Measurements from ENCODE around the gene HOXD4.

HOXD4 gene

DNA sequence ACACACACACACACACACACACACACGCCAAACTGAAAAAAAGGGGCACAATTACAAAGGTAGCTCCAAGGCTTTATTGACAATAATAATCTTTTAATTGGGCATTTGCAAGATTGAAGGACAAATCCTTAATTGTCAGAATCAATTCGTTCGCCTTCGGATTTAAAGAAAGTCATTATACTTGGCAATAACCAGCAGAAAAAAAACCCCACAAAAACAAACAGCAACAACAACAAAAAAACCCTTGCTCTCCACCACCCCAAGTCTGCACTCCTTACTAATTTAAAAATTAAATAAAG is 23.6 kb upstream of the HOXD4 start:
- DNase-seq = no peak

DNA sequence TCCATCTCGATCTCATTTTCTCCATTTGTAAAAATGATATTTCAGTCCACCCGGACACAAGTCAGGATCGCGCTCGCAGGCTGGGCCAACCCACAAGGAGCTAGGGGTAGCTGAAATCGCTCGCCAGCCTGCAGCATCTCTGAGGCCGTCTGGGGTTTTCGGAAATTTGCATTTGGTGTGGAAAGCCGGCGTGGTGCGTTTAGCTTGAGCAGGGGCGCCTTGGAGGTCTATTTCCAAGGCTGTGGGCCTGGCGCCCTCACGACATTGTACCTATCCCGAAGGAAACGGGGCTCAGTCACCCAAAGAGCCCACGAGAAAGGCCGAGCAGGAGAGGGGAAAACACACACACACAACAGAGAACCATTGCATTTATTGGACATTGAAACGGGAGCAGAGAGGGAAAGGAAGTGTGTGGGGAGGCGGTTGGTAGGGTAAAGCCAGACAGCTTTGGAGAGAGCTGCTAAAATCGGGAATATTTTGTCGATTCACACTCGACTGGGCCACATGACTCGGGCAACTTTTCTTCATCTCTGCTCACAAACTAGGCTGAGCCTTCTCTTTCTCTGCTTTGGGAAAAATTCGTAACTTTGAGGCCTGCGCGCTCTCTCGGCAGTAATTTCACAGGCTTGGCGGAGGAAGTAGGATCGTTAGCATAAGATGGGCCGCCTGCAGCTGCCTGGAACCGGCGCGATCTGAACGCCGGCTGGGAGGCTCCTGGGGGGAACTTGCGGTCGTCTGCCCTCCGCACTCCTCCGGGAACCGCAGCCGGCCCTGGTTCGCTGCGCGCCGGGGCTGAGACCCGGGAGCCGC is 23.0 kb upstream of the HOXD4 start:
- DNase-seq = no peak

- DNase-seq = no peak
Observed at GRCh38 chr2:176128982-176129796, 22.2 kb upstream of the HOXD4 start, which contains the start of gene HOXD8. TSS of gene HOXD8 (plus strand) at chr2:176129705. CDS start at chr2:176130367, 662 bp downstream.

GRCh38 chr2:176129813-176130146 is 21.6 kb upstream of the HOXD4 start:
- DNase-seq = no peak

GRCh38 chr2:176130147-176130956 is 21.0 kb upstream of the HOXD4 start:
- no peak for DNase-seq

GRCh38 chr2:176130957-176131847 is 20.1 kb upstream of the HOXD4 start:
- no peak for DNase-seq

DNA sequence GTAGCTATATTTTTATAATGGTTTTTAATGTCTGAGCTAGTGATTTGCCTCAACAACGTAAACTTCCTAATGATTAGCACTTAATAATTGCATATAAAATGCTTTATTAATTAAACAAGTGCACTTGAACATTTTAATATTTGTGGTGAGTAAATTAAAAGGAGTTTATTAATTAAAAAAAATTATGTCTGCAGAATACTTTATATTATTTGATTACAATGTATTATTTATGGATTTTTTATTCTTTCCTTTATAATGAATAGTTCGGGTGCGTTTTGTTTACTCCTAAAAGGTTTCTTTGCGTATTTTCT is 19.5 kb upstream of the HOXD4 start:
- no peak for DNase-seq

- no peak for DNase-seq
Observed at GRCh38 chr2:176132205-176133171, 18.9 kb upstream of the HOXD4 start.

GRCh38 chr2:176133389-176133788 is 18.0 kb upstream of the HOXD4 start:
- no peak for DNase-seq

- DNase-seq = no peak
Observed at GRCh38 chr2:176134035-176134434, 17.3 kb upstream of the HOXD4 start.

DNA sequence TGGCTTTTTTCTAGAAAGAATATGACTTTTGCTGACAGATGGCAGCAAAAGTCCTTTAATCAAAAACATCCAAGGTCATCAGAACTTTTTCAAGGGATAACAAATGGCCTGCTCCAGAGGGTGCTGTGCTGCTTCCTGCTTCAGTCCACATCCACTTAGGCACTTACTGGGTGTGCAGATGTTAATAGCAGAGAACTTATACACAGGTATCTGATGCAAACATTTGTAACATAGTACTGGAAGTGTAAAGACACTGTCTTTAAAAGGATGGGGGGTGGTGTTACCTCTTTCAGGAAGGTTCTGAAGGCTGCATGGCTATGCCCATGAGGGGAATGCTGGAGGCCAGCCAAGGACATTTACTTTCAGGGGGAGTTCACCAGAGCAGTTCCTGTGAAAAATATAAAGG is 16.3 kb upstream of the HOXD4 start:
- DNase-seq = no peak

DNA sequence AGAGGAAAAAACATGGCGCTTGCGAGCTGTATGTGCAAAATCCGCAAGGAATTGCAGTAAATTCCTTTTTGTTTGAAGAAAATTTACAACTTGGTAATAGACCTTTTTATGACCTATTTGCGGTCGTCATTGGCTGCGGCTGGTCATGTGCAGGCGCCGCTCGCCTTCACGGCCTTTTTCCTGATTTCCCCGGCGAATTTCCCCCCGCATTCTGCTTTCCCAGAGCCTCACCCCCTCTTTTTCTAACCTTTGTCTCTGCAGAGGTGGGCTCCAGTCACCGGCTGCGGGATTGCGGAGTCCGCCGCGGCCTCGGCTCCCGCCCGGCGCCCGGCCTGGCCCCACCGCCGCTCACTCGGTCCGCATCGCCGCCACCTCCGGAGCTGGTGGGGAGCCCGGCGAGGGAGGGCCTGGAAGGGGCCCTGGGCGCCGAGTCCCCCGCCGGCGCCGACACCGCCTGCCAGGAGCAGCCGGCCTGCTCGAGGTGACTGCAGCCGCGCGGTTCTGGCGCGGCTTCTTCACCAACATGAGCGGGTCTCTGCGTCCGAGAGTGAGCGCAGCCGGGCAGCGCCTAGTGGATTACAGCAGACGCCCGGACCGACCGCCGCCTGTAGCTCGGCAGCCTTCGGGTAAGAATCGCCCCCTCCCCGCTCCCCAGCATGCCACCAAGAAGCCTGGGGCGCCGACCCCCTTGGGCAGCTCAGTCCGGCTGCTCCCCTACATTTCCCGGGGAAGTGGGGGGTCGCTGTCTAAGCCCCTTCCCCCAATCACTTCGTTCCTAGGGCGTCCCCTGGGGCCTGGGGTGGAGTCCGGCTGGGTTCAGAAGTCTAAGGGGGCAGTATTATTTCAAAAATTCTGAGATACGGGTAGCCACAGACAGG is 14.7 kb upstream of the HOXD4 start:
- no peak for DNase-seq

GRCh38 chr2:176137252-176137580 is 14.1 kb upstream of the HOXD4 start:
- DNase-seq = no peak

DNA sequence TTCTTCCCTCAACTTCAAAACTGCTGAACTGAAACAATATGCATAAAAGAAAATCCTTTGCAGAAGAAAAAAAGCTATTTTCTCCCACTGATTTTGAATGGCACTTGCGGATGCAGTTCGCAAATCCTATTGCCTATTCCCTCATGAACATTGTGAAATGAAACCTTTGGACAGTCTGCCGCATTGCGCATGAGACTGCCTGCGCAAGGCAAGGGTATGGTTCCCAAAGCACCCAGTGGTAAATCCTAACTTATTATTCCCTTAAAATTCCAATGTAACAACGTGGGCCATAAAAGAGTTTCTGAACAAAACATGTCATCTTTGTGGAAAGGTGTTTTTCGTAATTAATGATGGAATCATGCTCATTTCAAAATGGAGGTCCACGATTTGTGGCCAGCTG is 13.4 kb upstream of the HOXD4 start:
- no peak for DNase-seq

DNA sequence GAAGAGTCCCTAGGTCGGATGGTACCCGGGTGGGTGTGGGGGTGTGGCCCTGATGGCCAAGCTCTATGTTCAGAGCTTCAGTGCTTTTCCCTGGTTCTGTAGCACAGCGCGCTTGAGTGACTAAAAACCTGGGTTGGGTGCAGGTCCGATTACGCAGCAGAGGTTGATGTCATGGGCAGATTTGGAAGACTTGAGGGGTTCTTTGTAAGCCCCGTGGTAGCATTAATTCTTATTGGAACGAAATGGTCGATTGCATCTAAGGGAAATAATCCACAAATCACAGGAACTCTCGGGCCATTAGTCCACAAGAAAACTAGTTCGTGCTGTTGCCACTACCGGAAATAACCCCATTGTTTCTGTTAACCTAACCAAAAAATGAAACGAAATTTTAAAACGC is 12.8 kb upstream of the HOXD4 start:
- DNase-seq = no peak

- no peak for DNase-seq
Observed at GRCh38 chr2:176138923-176139660, 12.3 kb upstream of the HOXD4 start.

DNA sequence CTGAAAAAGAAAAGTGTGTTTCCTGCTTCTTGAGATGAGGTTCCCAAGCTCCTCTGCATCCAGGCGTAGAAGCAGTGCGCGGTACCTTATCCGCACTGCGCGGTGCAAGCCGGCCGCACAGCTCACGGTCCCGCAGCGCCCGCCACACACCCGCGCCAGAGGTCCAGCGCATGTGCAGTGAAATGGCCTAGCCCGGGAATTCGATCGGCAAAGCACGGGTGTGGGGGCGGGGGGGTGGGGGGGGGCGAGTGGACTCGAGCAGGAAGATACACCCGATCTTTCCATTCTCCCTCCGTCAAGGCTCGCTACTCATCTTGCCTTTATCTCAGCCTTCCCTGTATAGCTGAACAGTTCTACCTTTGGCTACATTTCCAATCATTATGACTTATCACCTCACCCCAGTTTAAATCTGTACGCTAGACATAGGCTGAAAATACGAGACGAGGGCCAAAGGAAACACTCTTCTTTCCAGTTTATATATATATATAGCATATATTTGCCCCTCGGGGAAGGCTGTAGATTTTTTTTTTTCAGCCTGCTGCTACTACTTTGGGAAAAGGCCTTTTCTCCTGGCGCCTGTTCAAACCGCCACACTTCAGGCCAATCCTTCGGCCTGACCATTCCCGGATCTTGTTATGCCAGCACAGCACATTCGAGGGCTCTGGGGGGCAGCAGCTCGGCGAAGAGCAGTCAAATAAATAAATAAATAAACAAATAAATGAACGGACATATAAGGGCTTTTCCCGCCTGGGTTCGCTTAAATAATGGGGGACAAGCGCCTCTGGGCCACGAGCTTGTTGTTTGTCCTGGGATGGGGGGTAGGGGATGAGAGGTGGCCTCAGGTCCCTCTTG is 11.5 kb upstream of the HOXD4 start:
- DNase-seq = no peak

- DNase-seq = peak; percentile 29 to 70
Observed at GRCh38 chr2:176140513-176141317, 10.6 kb upstream of the HOXD4 start.

Data from hippocampal formation (tissue), 2 donors.